Measurements from ENCODE around the gene NOS3.
"Not testable (repeated sequence)": the region's sequence is repeated elsewhere in the genome, so short reads cannot be mapped to it uniquely, and the experiment has no call there.

Gene NOS3

GRCh38 chr7:151038951-151039849 is 48.4 kb downstream of the NOS3 start:
- peak; percentile 100 for DNase-seq (ENCODE audit: low spot score)

GRCh38 chr7:151039850-151040548 is 49.2 kb downstream of the NOS3 start:
- no peak for DNase-seq (ENCODE audit: low spot score)

GRCh38 chr7:151040616-151041375 is 50.0 kb downstream of the NOS3 start:
- no peak for DNase-seq (ENCODE audit: low spot score)

GRCh38 chr7:151043449-151043848 is 52.6 kb downstream of the NOS3 start:
- DNase-seq (ENCODE audit: low spot score) = not testable (repeated sequence)

GRCh38 chr7:151043959-151044358 is 53.1 kb downstream of the NOS3 start:
- no peak for DNase-seq (ENCODE audit: low spot score)

GRCh38 chr7:151045262-151045661 is 54.4 kb downstream of the NOS3 start:
- no peak for DNase-seq (ENCODE audit: low spot score)

GRCh38 chr7:151045967-151046366 is 55.1 kb downstream of the NOS3 start:
- DNase-seq (ENCODE audit: low spot score) = no peak

GRCh38 chr7:151046603-151047573 is 56.1 kb downstream of the NOS3 start:
- DNase-seq (ENCODE audit: low spot score) = no peak

GRCh38 chr7:151047976-151048815 is 57.4 kb downstream of the NOS3 start, which contains the start of gene ASIC3:
ASIC3 (plus strand) TSS chr7:151048531; CDS start chr7:151048886, 355 bp downstream.
- no peak for DNase-seq (ENCODE audit: low spot score)

GRCh38 chr7:151048911-151049463 is 58.2 kb downstream of the NOS3 start:
- no peak for DNase-seq (ENCODE audit: low spot score)

GRCh38 chr7:151051108-151051507 is 60.3 kb downstream of the NOS3 start:
- DNase-seq (ENCODE audit: low spot score) = peak; percentile 62

- DNase-seq (ENCODE audit: low spot score) = no peak
Observed at GRCh38 chr7:151053096-151053495, 62.3 kb downstream of the NOS3 start.

- no peak for DNase-seq (ENCODE audit: low spot score)
Observed at GRCh38 chr7:151053751-151054150, 62.9 kb downstream of the NOS3 start.

GRCh38 chr7:151056283-151056665 is 65.5 kb downstream of the NOS3 start:
- DNase-seq (ENCODE audit: low spot score) = no peak

GRCh38 chr7:151056666-151057505 is 66.1 kb downstream of the NOS3 start:
- no peak for DNase-seq (ENCODE audit: low spot score)

GRCh38 chr7:151057506-151057988 is 66.7 kb downstream of the NOS3 start, which contains the start of gene CDK5:
CDK5 (minus strand) TSS chr7:151057897; CDS start chr7:151057848, 49 bp downstream.
- no peak for DNase-seq (ENCODE audit: low spot score)

GRCh38 chr7:151057989-151058780 is 67.4 kb downstream of the NOS3 start:
- peak; percentile 98 for DNase-seq (ENCODE audit: low spot score)
